C4-2B (cell line): ENCODE measurements around the gene BRAF.

Source experiments
- ZFX ChIP-seq: fragments of 450-650 bp; IDR thresholded peaks from 2 replicates; pipeline ENCODE4 v1.6.1; 2017
- TF ChIP-seq, protein P1 (sequence below): fragments of 450-650 bp; conservative IDR thresholded peaks from 2 replicates; pipeline ENCODE4 v1.5.1; 2017; ENCODE audit warnings: mild to moderate bottlenecking

DNA sequence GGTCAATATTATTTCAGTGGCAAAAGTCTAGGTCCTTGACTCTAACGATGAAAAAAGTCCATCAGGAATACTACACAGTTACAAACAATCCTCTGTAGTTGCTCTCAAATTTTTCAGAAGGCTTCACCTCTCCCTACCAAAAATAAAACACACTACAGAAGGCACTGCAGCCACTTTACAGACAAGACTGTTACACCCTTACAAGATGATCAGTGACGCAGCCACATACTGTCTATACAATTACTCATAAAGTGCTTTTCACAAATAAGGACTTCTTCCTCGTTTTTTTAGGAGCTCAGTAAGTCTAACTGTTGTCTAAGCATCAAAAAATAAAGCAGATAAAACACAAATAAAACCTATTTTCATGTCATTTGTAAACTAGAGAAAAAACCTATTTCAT is 201.2 kb downstream of the BRAF start:
- TF ChIP-seq, protein P1, sequence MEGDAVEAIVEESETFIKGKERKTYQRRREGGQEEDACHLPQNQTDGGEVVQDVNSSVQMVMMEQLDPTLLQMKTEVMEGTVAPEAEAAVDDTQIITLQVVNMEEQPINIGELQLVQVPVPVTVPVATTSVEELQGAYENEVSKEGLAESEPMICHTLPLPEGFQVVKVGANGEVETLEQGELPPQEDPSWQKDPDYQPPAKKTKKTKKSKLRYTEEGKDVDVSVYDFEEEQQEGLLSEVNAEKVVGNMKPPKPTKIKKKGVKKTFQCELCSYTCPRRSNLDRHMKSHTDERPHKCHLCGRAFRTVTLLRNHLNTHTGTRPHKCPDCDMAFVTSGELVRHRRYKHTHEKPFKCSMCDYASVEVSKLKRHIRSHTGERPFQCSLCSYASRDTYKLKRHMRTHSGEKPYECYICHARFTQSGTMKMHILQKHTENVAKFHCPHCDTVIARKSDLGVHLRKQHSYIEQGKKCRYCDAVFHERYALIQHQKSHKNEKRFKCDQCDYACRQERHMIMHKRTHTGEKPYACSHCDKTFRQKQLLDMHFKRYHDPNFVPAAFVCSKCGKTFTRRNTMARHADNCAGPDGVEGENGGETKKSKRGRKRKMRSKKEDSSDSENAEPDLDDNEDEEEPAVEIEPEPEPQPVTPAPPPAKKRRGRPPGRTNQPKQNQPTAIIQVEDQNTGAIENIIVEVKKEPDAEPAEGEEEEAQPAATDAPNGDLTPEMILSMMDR = no peak
- no peak for TF ChIP-seq ZFX
